Epithelial cell of proximal tubule (primary cell): Measurements from ENCODE around the gene CPOX. TPM values are rescaled to one million over a fixed set of nuclear protein-coding genes. Genes with fewer than 3 reads are reported as not detected.
"Not testable (repeated sequence)": the region's sequence is repeated elsewhere in the genome, so short reads cannot be mapped to it uniquely, and the experiment has no call there.

Experiments
- DNase-seq: peaks from one replicate; pipeline ENCODE4 v3.0.0-alpha.2; 2011; ENCODE audit warnings: low read depth
- H3K4me3 ChIP-seq: 2 replicates; pipeline ENCODE4 v1.5.1; 2011; ENCODE audit warnings: low read depth, mild to moderate bottlenecking, low read length
- CTCF ChIP-seq: conservative IDR thresholded peaks from 2 replicates; pipeline ENCODE4 v1.5.1; 2012; ENCODE audit warnings: low read depth, mild to moderate bottlenecking, low read length
- total RNA-seq: library from RNA; depleted of rRNA; stranded (reverse); fragments of >200 nt; gene quantifications from 2 replicates; pipeline ENCODE4 v1.2.3, GENCODE V29; 2015

CPOX gene
- total RNA-seq, 1 donor from 2014 or later: 48.9 TPM

DNA sequence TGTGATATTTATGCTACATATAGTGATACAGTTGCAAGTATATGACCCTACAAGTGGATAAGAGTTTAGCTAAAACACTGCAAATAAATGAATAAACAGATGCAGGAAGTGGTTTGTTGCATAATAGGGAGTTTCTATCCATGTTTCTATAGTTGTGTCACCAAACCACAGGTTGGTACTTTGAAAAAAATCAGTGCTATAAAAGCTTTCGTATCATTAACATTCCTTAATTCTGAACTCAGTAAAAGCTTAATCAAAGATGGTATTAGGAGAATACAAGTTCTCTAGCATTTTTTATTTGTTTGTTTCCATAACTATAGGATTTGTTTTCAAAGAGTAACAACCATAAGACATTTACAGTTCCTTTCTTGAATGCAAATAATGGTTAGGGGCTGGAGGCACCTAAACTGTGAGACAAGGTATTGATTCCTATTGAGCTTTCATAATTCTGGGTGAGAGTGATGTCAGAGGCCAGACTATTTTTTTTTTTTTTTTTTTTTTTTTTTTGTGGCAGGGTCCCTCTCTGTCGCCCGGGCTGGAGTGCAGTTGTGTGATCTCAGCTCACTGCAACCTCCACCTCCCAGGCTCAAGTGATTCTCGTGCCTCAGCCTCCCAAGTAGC lies 29.6 kb downstream of the CPOX start:
- no peak for TF ChIP-seq CTCF
- H3K4me3 ChIP-seq: no peak overlapping the region
- DNase-seq: peak; percentile 70

- DNase-seq: no peak
- H3K4me3 ChIP-seq: no peak overlapping the region
- no peak for TF ChIP-seq CTCF
Observed at GRCh38 chr3:98561727-98562521, 31.5 kb downstream of the CPOX start.

DNA sequence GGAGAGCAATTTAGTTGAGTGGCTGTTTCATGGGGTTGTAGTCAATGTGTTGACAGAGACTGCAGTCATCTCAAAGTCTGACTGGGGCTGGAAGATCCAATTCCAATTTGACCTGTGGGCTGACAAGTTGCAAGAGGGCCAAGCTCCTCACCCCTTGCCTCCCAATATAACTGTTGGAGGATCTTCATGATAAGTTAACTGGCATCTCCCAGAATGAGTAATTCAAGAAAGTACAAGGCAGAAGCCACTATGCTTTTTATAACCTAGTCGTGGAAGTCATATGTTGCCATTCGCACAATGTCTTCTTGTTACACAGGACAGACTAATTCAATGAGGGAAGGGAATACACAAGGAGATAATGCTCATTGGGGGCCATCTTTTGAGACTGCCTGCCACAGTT lies 32.5 kb downstream of the CPOX start:
- no peak for TF ChIP-seq CTCF
- no peak for DNase-seq
- H3K4me3 ChIP-seq: no peak overlapping the region

- DNase-seq, H3K4me3 ChIP-seq: not testable (repeated sequence)
Observed at GRCh38 chr3:98559769-98560168, 33.6 kb downstream of the CPOX start.

GRCh38 chr3:98558100-98558827 lies 35.1 kb downstream of the CPOX start:
- TF ChIP-seq CTCF: no peak
- no peak overlapping the region for H3K4me3 ChIP-seq
- no peak for DNase-seq

- no peak overlapping the region for H3K4me3 ChIP-seq
- TF ChIP-seq CTCF: no peak
- no peak for DNase-seq
Observed at GRCh38 chr3:98557324-98558010, 35.9 kb downstream of the CPOX start.
